Glutamatergic neuron (in vitro differentiated cells): Measurements from ENCODE around the gene TIGD6. TPM values are rescaled to one million over a fixed set of nuclear protein-coding genes. Genes with fewer than 3 reads are reported as not detected.
"Not testable (repeated sequence)": the region's sequence is repeated elsewhere in the genome, so short reads cannot be mapped to it uniquely, and the experiment has no call there.

ENCODE experiments used
- DNase-seq: peaks from one replicate; pipeline ENCODE4 v3.0.0; 2022
- H3K27ac Mint-ChIP-seq: one replicate; pipeline ENCODE4 v1.8.0; 2020; ENCODE audit warnings: mild to moderate bottlenecking, mixed read lengths, inconsistent platforms; ENCODE audit not compliant: unreplicated experiment
- H3K27me3 Mint-ChIP-seq: one replicate; pipeline ENCODE4 v1.8.0; 2020; ENCODE audit warnings: mild to moderate bottlenecking, moderate library complexity, mixed read lengths, inconsistent platforms; ENCODE audit not compliant: unreplicated experiment
- H3K36me3 Mint-ChIP-seq: one replicate; pipeline ENCODE4 v1.8.0; 2020; ENCODE audit warnings: mild to moderate bottlenecking, mixed read lengths, inconsistent platforms; ENCODE audit not compliant: unreplicated experiment
- H3K4me1 Mint-ChIP-seq: one replicate; pipeline ENCODE4 v1.8.0; 2020; ENCODE audit warnings: mild to moderate bottlenecking, low read depth, mixed read lengths, inconsistent platforms; ENCODE audit not compliant: unreplicated experiment
- H3K4me3 Mint-ChIP-seq: one replicate; pipeline ENCODE4 v1.8.0; 2020; ENCODE audit warnings: mild to moderate bottlenecking, mixed read lengths, inconsistent platforms; ENCODE audit not compliant: unreplicated experiment
- H3K9me3 Mint-ChIP-seq: one replicate; pipeline ENCODE4 v1.8.0; 2020; ENCODE audit warnings: mild to moderate bottlenecking, moderate library complexity, mixed read lengths, inconsistent platforms; ENCODE audit not compliant: unreplicated experiment
- total RNA-seq: library from RNA; stranded (reverse); fragmentation: NEBNext Ultra II Directional; extraction: Animal tissue kit (Norgen Biotek cat#: 25700); gene quantifications from one replicate; pipeline ENCODE4 v1.2.1, GENCODE V29; 2021; ENCODE audit not compliant: unreplicated experiment
- TF ChIP-seq, protein P1 (sequence below): fragments of 200-600 bp; sonication (generic); IDR thresholded peaks from one replicate; pipeline ENCODE4 v1.5.0; 2021; ENCODE audit not compliant: partially characterized antibody, unreplicated experiment

TIGD6 gene
- total RNA-seq, 1 donor from 2014 or later, result 3.3 TPM

DNA sequence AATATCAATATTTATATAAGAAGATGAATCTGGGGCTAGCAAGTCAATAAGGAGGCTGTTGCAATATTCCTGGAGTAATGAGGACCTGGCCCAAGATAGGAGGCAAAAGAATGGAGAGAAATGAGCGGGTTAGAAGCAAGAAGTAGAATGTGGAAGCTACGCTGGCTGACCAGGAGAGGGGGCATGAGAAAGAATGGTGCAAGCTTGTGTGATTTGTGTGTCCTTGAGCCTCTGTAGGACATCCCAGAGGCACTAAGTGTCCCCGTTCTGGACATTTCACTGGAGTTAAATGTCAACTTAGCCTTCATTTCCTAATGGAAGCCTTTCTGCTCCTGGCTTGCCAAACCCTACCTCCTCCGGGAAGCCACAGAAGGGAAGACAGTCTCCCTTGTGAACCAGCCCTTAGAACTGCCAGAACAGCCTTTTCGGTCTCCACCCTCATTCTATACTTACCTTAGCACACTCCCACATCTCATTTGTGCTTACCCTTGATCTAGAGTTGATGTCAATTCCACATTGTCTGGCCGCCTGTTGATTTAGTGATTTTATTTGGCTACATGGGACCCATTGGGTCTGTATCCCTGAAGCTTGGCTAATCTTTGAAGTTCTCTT, 49.2 kb downstream of the TIGD6 start:
- no peak for DNase-seq
- Mint-ChIP-seq H3K36me3 (no peaks in the 10 kb centered on the region), H3K4me3 (no peak overlapping the region), H3K27me3 (no peaks in the 10 kb centered on the region), H3K9me3 (peaks cover 2% of the 10 kb centered on the region), H3K4me1 (no peaks in the 10 kb centered on the region), H3K27ac (no peak overlapping the region)
- TF ChIP-seq, protein P1, sequence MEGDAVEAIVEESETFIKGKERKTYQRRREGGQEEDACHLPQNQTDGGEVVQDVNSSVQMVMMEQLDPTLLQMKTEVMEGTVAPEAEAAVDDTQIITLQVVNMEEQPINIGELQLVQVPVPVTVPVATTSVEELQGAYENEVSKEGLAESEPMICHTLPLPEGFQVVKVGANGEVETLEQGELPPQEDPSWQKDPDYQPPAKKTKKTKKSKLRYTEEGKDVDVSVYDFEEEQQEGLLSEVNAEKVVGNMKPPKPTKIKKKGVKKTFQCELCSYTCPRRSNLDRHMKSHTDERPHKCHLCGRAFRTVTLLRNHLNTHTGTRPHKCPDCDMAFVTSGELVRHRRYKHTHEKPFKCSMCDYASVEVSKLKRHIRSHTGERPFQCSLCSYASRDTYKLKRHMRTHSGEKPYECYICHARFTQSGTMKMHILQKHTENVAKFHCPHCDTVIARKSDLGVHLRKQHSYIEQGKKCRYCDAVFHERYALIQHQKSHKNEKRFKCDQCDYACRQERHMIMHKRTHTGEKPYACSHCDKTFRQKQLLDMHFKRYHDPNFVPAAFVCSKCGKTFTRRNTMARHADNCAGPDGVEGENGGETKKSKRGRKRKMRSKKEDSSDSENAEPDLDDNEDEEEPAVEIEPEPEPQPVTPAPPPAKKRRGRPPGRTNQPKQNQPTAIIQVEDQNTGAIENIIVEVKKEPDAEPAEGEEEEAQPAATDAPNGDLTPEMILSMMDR, result no peak

- DNase-seq, result no peak
- no peaks in the 10 kb centered on the region for H3K36me3 Mint-ChIP-seq
- H3K4me1 Mint-ChIP-seq, result no peaks in the 10 kb centered on the region
- TF ChIP-seq, protein P1, result no peak
- no peaks in the 10 kb centered on the region for H3K27me3 Mint-ChIP-seq
- no peak overlapping the region for H3K27ac Mint-ChIP-seq
- no peak overlapping the region for H3K4me3 Mint-ChIP-seq
- H3K9me3 Mint-ChIP-seq, result peaks cover 2% of the 10 kb centered on the region
Observed at GRCh38 chr5:149948993-149949392, 51.5 kb downstream of the TIGD6 start.

DNA sequence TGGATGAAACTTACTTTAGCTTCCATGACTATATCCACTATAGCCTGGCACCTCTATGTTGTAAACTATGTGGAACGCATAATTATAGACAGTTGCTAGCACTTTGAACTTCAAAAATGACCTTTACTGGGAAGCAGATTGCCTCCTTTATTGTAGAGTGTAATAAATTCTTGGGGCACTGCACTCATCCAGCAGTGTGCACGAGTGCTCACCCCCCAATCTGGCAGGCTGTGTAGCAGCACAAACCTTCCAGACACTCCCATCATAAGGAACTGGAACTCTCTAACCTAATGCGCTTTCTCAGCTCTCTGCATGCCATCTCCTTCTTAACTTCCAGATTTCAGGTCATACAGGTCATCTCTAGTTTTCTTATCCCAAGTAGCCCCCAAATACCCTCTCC, 54.3 kb downstream of the TIGD6 start:
- Mint-ChIP-seq H3K27ac (no peak overlapping the region), H3K4me1 (peaks cover 5% of the 10 kb centered on the region), H3K4me3 (no peak overlapping the region), H3K9me3 (peaks cover 2% of the 10 kb centered on the region), H3K27me3 (peaks cover 2% of the 10 kb centered on the region), H3K36me3 (no peaks in the 10 kb centered on the region)
- TF ChIP-seq, protein P1, result no peak
- no peak for DNase-seq

- H3K4me3 Mint-ChIP-seq, result no peak within 1 kb of the TSS
- no peak within 1 kb of the TSS for H3K27ac Mint-ChIP-seq
- no peak for DNase-seq
- H3K27me3 Mint-ChIP-seq, result peaks cover 2% of the 10 kb centered on the region
- no peaks in the 10 kb centered on the region for H3K36me3 Mint-ChIP-seq
- peaks cover 5% of the 10 kb centered on the region for H3K4me1 Mint-ChIP-seq
- TF ChIP-seq, protein P1, result no peak
- peaks cover 2% of the 10 kb centered on the region for H3K9me3 Mint-ChIP-seq
Observed at GRCh38 chr5:149944666-149945065, 55.8 kb downstream of the TIGD6 start, which contains the start of gene PDE6A. Gene PDE6A, minus strand, starts transcription at chr5:149944793. Its CDS starts 120 bp downstream, at chr5:149944673.

GRCh38 chr5:149943177-149943949, 57.1 kb downstream of the TIGD6 start:
- H3K27ac Mint-ChIP-seq, H3K4me3 Mint-ChIP-seq, H3K27me3 Mint-ChIP-seq, H3K36me3 Mint-ChIP-seq, H3K4me1 Mint-ChIP-seq, H3K9me3 Mint-ChIP-seq, DNase-seq: not testable (repeated sequence)

Other genes starting within 250 kb of the TIGD6 start
- not detected for gene PDE6A, start 55.9 kb downstream of the TIGD6 start, total RNA-seq
- 4.7 TPM for gene SLC26A2, start 39.9 kb downstream of the TIGD6 start, total RNA-seq
- 48.6 TPM for gene HMGXB3, start 85 bp upstream of the TIGD6 start, total RNA-seq
- gene CSF1R, start 85.9 kb upstream of the TIGD6 start, total RNA-seq, result not detected
- gene PDGFRB, start 155.2 kb upstream of the TIGD6 start, total RNA-seq, result 2.9 TPM
- not detected for gene CDX1, start 166.1 kb upstream of the TIGD6 start, total RNA-seq
- not detected for gene SLC6A7, start 189.4 kb upstream of the TIGD6 start, total RNA-seq